Activated CD4-positive, alpha-beta T cell treated with anti-CD3 and anti-CD28 coated beads, Interleukin-2, amount 10 ng/mL, durations not matched to agents 7 days and 5 days (primary cell): ENCODE results near the gene TBC1D12. TPM values are rescaled to one million over a fixed set of nuclear protein-coding genes. Genes with fewer than 3 reads are reported as not detected.

ENCODE experiments used
- total RNA-seq, 2 experiments: library from RNA; stranded (reverse); gene quantifications; one replicate each; pipeline ENCODE4 v1.2.3, GENCODE V29; 2021

Gene TBC1D12
- total RNA-seq, 2 experiments from 2014 or later = 0.07 to 0.15 TPM

Other genes with a start within 250 kb of the TBC1D12 start
- gene NOC3L, start 39.6 kb upstream of the TBC1D12 start, total RNA-seq = 10 to 100 TPM; 23.1 to 26.5 TPM
- 100 to 1,000 TPM in 1 of 2 experiments, 10 to 100 TPM in 1; 99.7 to 121 TPM for gene HELLS, start 143.2 kb downstream of the TBC1D12 start, total RNA-seq